ENCODE data around the gene SMIM1. TPM values are rescaled to one million over a fixed set of nuclear protein-coding genes. Genes with fewer than 3 reads are reported as not detected.
"Not testable (repeated sequence)": the region's sequence is repeated elsewhere in the genome, so short reads cannot be mapped to it uniquely, and the experiment has no call there.

The SMIM1 gene
- total RNA-seq, 1 experiment from 2014 or later, result 5.5 TPM

GRCh38 chr1:3747903-3748302 lies 24.6 kb upstream of the SMIM1 start:
- no peak overlapping the region for H3K9ac ChIP-seq (ENCODE audit: low read length)
- no peaks in the 10 kb centered on the region for H4K20me1 ChIP-seq (ENCODE audit: insufficient read depth)
- no peak for TF ChIP-seq RAD21 (IDR thresholded peaks at IDR 0.05; ENCODE audit: low read depth)
- no peak for TF ChIP-seq YY1 (IDR thresholded peaks at IDR 0.05; ENCODE audit: extremely low read depth, insufficient replicate concordance, low read depth, low read length)
- no peak for TF ChIP-seq POLR2AphosphoS5 (IDR thresholded peaks at IDR 0.05; ENCODE audit: low read depth, low read length)
- H3K4me3 ChIP-seq (replicated peaks in 1 of 2; ENCODE audit: low read depth in 1 of 2, low read length in 2 of 2), result no peak overlapping the region
- no peak overlapping the region for H2AFZ ChIP-seq (ENCODE audit: low read depth, low read length, poor library complexity, severe bottlenecking)
- no peaks in the 10 kb centered on the region for H3K9me2 ChIP-seq (ENCODE audit: insufficient read depth)
- H3K4me2 ChIP-seq (ENCODE audit: low read length), result no peak overlapping the region
- no peaks in the 10 kb centered on the region for H3K79me2 ChIP-seq (ENCODE audit: insufficient read depth, low read length)
- intact Hi-C loops (cut with micrococcal nuclease), result no loop called here
- peaks cover 12% of the 10 kb centered on the region for H3K27me3 ChIP-seq (ENCODE audit: insufficient read depth, low read length)
- ChIA-PET CTCF (no interaction called here), POLR2A (no interaction called here), RAD21 (ENCODE audit: low non-redundant PET in 1 of 2, low total read pairs in 2 of 2, uncharacterized antibody in 2 of 2, unreplicated experiment in 2 of 2) (no interaction called here)
- ATAC-seq, result no peak
- H3K27ac ChIP-seq (ENCODE audit: low read depth, low read length), result no peak overlapping the region
- H3K36me3 ChIP-seq (ENCODE audit: control insufficient read depth in 1 of 2, insufficient read depth in 2 of 2, low read length in 2 of 2), result no peaks in the 10 kb centered on the region
- H3K4me1 ChIP-seq (ENCODE audit: control insufficient read depth in 1 of 2, insufficient read depth in 2 of 2, low read length in 2 of 2), result no peaks in the 10 kb centered on the region
- H3K9me3 ChIP-seq (ENCODE audit: control insufficient read depth in 1 of 2, insufficient read depth in 1 of 2, low read depth in 1 of 2, low read length in 2 of 2), result no peaks in the 10 kb centered on the region
- DNase-seq (ENCODE audit: low read depth, low spot score), result no peak
- no TSS peak for BruUV-seq (replicated peaks)

GRCh38 chr1:3748316-3748900 lies 24.1 kb upstream of the SMIM1 start:
- DNase-seq (ENCODE audit: low read depth, low spot score); POLR2A ChIA-PET; H3K4me1 ChIP-seq (ENCODE audit: control insufficient read depth in 1 of 2, insufficient read depth in 2 of 2, low read length in 2 of 2); H3K4me3 ChIP-seq (replicated peaks in 1 of 2; ENCODE audit: low read depth in 1 of 2, low read length in 2 of 2); BruUV-seq (replicated peaks); H4K20me1 ChIP-seq (ENCODE audit: insufficient read depth); CTCF ChIA-PET; H3K79me2 ChIP-seq (ENCODE audit: insufficient read depth, low read length); ATAC-seq; H3K27ac ChIP-seq (ENCODE audit: low read depth, low read length); H3K9ac ChIP-seq (ENCODE audit: low read length); H3K9me2 ChIP-seq (ENCODE audit: insufficient read depth); H3K9me3 ChIP-seq (ENCODE audit: control insufficient read depth in 1 of 2, insufficient read depth in 1 of 2, low read depth in 1 of 2, low read length in 2 of 2); H3K36me3 ChIP-seq (ENCODE audit: control insufficient read depth in 1 of 2, insufficient read depth in 2 of 2, low read length in 2 of 2); RAD21 ChIA-PET (ENCODE audit: low non-redundant PET in 1 of 2, low total read pairs in 2 of 2, uncharacterized antibody in 2 of 2, unreplicated experiment in 2 of 2); H2AFZ ChIP-seq (ENCODE audit: low read depth, low read length, poor library complexity, severe bottlenecking); intact Hi-C loops (cut with micrococcal nuclease); H3K4me2 ChIP-seq (ENCODE audit: low read length): not testable (repeated sequence)
- H3K27me3 ChIP-seq (ENCODE audit: insufficient read depth, low read length), result peaks cover 12% of the 10 kb centered on the region
